ENCODE measurements around the gene KBTBD4.
A peak's percentile ranks its signal among the peaks of the same experiment; 100 is the strongest.

Gene KBTBD4

DNA sequence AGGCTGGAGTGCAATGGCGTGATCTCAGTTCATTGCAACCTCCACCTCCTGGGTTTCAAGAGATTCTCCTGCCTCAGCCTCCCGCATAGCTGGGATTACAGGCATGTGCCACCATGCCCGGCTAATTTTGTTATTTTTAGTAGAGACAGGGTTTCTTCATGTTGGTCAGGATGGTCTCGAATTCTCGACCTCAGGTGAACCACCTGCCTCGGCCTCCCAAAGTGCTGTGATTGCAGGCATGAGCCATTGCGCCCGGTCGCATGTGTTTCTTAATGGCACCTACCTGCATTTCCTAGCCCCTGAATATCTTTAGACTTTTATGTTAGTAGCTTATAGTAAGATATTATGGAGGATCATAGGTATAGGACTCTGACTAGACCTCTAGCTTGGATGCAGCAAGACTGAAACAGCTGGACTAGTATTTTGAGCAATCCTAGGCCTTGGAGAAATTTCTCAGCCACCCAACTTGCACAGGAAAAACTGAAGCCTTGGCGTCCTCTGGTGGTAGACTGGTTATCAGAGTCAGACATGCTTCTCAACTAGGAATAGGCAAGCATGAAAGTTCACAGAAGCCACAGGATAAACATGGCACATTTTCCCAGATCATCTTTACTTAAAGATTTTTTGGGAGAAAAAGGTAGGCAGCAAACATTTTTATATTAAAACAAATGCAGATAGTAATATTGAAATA, 38.1 kb upstream of the KBTBD4 start:
- Histone ChIP-seq H3K4me3 (no peak overlapping the region), H3K27me3 (no peaks in the 10 kb centered on the region), H3K36me3 (peaks cover 30 to 61% (median 42%) of the 10 kb centered on the region in 3 donors), H3K9me3 (no peaks in the 10 kb centered on the region), H3K4me1 (no peaks in the 10 kb centered on the region), H3K27ac (no peak overlapping the region)
- intact Hi-C loops (cut with DNase I; ENCODE audit: low total_unique reads) = no loop called here
- DNase-seq = peak in 1 of 2 donors; percentile 64
- TF ChIP-seq CTCF (IDR thresholded peaks at IDR 0.05) = peak; percentile 47 to 48

GRCh38 chr11:47615249-47615648, 36.5 kb upstream of the KBTBD4 start:
- Histone ChIP-seq H3K9me3 (no peaks in the 10 kb centered on the region), H3K27me3 (no peaks in the 10 kb centered on the region), H3K27ac (no peak overlapping the region), H3K36me3 (peaks cover 15 to 58% (median 28%) of the 10 kb centered on the region in 3 donors), H3K4me1 (no peaks in the 10 kb centered on the region), H3K4me3 (no peak overlapping the region)
- no peak for DNase-seq
- no peak for TF ChIP-seq CTCF (IDR thresholded peaks at IDR 0.05)
- intact Hi-C loops (cut with DNase I; ENCODE audit: low total_unique reads) = no loop called here

DNA sequence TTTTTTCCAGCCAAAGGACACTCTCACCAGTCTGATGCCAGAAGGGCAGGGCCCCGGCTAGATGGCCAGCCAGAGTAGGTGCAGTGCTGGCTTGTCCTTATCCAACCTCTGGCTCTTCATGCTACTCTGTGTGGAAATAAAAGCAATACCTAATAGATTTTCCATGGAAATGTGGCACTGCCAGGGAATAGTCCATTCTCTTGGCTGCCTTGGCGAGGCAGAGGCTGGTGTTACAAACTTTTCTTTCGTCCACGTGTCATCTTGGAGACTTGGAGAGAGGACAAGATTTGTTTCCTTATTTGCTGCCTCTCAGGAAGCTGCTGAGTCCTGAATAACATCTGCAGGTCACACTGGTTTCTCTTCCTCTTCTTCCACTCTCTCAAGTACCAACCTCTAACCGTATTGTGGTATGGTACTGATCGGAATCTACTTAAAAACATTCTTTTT, 32.6 kb upstream of the KBTBD4 start:
- DNase-seq = peak in 1 of 2 donors; percentile 48
- no peak overlapping the region for H3K27ac ChIP-seq
- H3K27me3 ChIP-seq = no peaks in the 10 kb centered on the region
- H3K4me3 ChIP-seq = no peak overlapping the region
- H3K36me3 ChIP-seq = peaks cover 0 to 29% (median 0%) of the 10 kb centered on the region in 3 donors
- H3K9me3 ChIP-seq = no peaks in the 10 kb centered on the region
- no peak for TF ChIP-seq CTCF (IDR thresholded peaks at IDR 0.05)
- H3K4me1 ChIP-seq = peaks cover 0 to 21% (median 3%) of the 10 kb centered on the region in 4 donors
- intact Hi-C loops (cut with DNase I; ENCODE audit: low total_unique reads) = no loop called here

GRCh38 chr11:47609675-47610074, 30.9 kb upstream of the KBTBD4 start:
- Histone ChIP-seq H3K36me3 (peaks cover 0 to 19% (median 0%) of the 10 kb centered on the region in 3 donors), H3K4me1 (peaks cover 0 to 23% (median 3%) of the 10 kb centered on the region in 4 donors), H3K9me3 (no peaks in the 10 kb centered on the region), H3K27me3 (no peaks in the 10 kb centered on the region), H3K27ac (no peak overlapping the region), H3K4me3 (no peak overlapping the region)
- no peak for TF ChIP-seq CTCF (IDR thresholded peaks at IDR 0.05)
- intact Hi-C loops (cut with DNase I; ENCODE audit: low total_unique reads) = no loop called here
- peak in 1 of 2 donors; percentile 29 for DNase-seq

DNA sequence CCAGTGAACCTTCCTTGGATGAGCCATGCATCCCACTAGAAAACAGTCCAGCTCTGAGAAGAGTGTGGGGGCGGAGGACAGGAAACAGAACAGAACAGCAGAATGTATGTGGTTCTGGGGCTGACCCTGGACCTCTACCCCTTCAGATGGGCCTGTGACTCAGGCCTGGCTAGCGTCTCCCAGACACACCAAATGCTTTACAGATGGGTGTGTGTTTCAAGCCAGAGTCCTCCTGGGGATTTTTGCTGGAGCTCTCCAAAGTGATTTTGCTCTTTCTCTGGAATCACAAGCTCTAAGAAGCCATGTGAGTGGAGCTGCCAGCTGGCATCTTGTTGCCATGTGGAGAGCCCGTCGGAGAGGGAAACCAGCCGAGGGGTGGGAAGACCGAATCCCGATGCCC, 28.6 kb upstream of the KBTBD4 start:
- TF ChIP-seq CTCF (IDR thresholded peaks at IDR 0.05) = no peak
- intact Hi-C loops (cut with DNase I; ENCODE audit: low total_unique reads) = no loop called here
- peaks cover 0 to 23% (median 3%) of the 10 kb centered on the region in 4 donors for H3K4me1 ChIP-seq
- H3K27ac ChIP-seq = peak overlapping the region in 1 of 2 donors; percentile 7
- DNase-seq = peak; percentile 74 to 76
- H3K27me3 ChIP-seq = no peaks in the 10 kb centered on the region
- no peak overlapping the region for H3K4me3 ChIP-seq
- no peaks in the 10 kb centered on the region for H3K9me3 ChIP-seq
- H3K36me3 ChIP-seq = peaks cover 0 to 19% (median 0%) of the 10 kb centered on the region in 3 donors
